ENCODE data around the gene AKR1C2.
"Not testable (repeated sequence)": the region's sequence is repeated elsewhere in the genome, so short reads cannot be mapped to it uniquely, and the experiment has no call there.

- TF ChIP-seq POLR2AphosphoS5 (IDR thresholded peaks at IDR 0.05); CTCF (IDR thresholded peaks at IDR 0.05); EP300 (IDR thresholded peaks at IDR 0.05; ENCODE audit: low read depth): not testable (repeated sequence)
Measured at GRCh38 chr10:4994260-4994659, 9.4 kb downstream of the AKR1C2 start.

Measured in transverse colon (tissue), 4 donors.